ENCODE data around the gene CFL2. TPM values are rescaled to one million over a fixed set of nuclear protein-coding genes. Genes with fewer than 3 reads are reported as not detected.
A peak's percentile ranks its signal among the peaks of the same experiment; 100 is the strongest.

The CFL2 gene
- total RNA-seq, 1 experiment from 2014 or later: 13.9 TPM

DNA sequence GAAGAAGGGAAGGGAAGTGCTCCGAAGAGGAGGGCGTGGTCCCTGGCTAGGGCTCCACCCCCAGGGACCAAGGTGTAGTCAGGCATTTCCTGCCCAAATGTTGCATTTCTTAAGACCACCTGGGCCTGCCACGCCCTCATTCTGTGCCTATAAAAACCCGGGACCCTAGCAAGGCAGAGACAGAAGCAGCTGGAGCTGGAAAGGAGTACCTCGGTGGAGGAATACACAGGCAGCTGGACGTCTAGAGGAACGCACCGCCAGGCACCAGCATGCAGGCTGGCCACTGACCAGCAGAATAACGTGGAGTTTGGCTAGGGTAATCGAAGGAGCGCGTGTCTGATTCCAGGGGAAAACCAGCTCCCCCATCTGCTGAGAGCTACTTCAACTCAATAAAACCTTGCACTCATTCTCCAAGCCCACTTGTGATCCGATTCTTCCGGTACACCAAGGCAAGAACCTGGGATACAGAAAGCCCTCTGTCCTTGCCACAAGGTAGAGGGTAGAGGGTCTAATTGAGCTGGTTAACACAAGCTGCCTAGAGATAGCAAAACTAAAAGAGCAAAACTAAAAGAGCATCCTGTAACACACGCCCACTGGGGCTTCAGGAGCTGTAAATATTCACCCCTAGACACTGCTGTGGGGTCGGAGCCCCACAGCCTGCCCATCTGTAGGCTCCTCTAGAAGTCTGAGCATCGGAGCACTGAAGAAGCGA is 21.0 kb downstream of the CFL2 start:
- Histone ChIP-seq H4K91ac (ENCODE audit: insufficient read length, low read depth, low read length) (no peak overlapping the region), H4K20me1 (ENCODE audit: control insufficient read depth, insufficient read depth, insufficient read length) (no peaks in the 10 kb centered on the region), H3K79me2 (ENCODE audit: insufficient read depth, low read length) (no peaks in the 10 kb centered on the region), H2BK15ac (ENCODE audit: low read depth, low read length) (no peak overlapping the region), H2AFZ (ENCODE audit: low read length) (no peak overlapping the region), H3K4me1 (ENCODE audit: insufficient read depth, low read length) (peaks cover 6% of the 10 kb centered on the region; the same call in 1 of the 2 replicates), H3K23me2 (ENCODE audit: insufficient read length, low read depth, low read length, poor library complexity, severe bottlenecking) (no peaks in the 10 kb centered on the region), H3K18ac (ENCODE audit: insufficient read length, low read depth, low read length) (no peak overlapping the region), H3K4me2 (ENCODE audit: insufficient read depth, insufficient read length, low read length) (peak overlapping the region; percentile 1), H4K8ac (replicated peaks; ENCODE audit: insufficient read length, low read depth, low read length) (no peak overlapping the region), H2BK5ac (ENCODE audit: insufficient read length, low read length) (no peak overlapping the region), H3K79me1 (ENCODE audit: insufficient read depth, low read depth, low read length, poor library complexity, severe bottlenecking) (no peaks in the 10 kb centered on the region), H3T11ph (ENCODE audit: low read length) (no peak overlapping the region), H3K4ac (ENCODE audit: low read depth, low read length) (no peak overlapping the region), H3K23ac (ENCODE audit: insufficient read length, low read depth, low read length) (no peak overlapping the region), H3K9me3 (ENCODE audit: control insufficient read depth, low read depth, low read length) (no peaks in the 10 kb centered on the region), H4K5ac (ENCODE audit: insufficient read length, low read depth, low read length) (no peak overlapping the region), H3K14ac (ENCODE audit: insufficient read depth, low read length) (no peak overlapping the region), H3K27me3 (ENCODE audit: insufficient read depth, low read length) (no peaks in the 10 kb centered on the region), H2BK20ac (ENCODE audit: low read depth, low read length, poor library complexity, severe bottlenecking) (no peak overlapping the region), H3K27ac (ENCODE audit: insufficient read length, low read depth, low read length) (no peak overlapping the region), H2BK120ac (ENCODE audit: low read depth, low read length, poor library complexity, severe bottlenecking) (no peak overlapping the region), H2BK12ac (ENCODE audit: insufficient read length, low read depth, low read length) (no peak overlapping the region), H3K56ac (ENCODE audit: insufficient read length, low read depth, low read length) (no peak overlapping the region), H3K9ac (ENCODE audit: extremely low read depth, insufficient read length, low read length) (no peak overlapping the region), H2AK5ac (ENCODE audit: insufficient read length, low read length) (no peak overlapping the region)
- Mint-ChIP-seq H3K27me3 (ENCODE audit: low read depth) (peaks cover 3% of the 10 kb centered on the region), H3K27ac (peak overlapping the region in 2 of 3 experiments; percentile 36 to 52; a peak in 2 of 7 replicates), H3K4me1 (peaks cover 20% of the 10 kb centered on the region in 2 experiments), H3K36me3 (ENCODE audit: insufficient read depth in 1 of 3, low read depth in 3 of 3) (no peaks in the 10 kb centered on the region; a peak in 1 of 7 replicates), H3K4me3 (peak overlapping the region; percentile 39 to 51; a peak in 3 of 5 replicates), H3K9me3 (no peaks in the 10 kb centered on the region)
- DNase-seq: peak; percentile 94
- TF ChIP-seq, protein P1, sequence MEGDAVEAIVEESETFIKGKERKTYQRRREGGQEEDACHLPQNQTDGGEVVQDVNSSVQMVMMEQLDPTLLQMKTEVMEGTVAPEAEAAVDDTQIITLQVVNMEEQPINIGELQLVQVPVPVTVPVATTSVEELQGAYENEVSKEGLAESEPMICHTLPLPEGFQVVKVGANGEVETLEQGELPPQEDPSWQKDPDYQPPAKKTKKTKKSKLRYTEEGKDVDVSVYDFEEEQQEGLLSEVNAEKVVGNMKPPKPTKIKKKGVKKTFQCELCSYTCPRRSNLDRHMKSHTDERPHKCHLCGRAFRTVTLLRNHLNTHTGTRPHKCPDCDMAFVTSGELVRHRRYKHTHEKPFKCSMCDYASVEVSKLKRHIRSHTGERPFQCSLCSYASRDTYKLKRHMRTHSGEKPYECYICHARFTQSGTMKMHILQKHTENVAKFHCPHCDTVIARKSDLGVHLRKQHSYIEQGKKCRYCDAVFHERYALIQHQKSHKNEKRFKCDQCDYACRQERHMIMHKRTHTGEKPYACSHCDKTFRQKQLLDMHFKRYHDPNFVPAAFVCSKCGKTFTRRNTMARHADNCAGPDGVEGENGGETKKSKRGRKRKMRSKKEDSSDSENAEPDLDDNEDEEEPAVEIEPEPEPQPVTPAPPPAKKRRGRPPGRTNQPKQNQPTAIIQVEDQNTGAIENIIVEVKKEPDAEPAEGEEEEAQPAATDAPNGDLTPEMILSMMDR (conservative IDR thresholded peaks at IDR 0.05): no peak
- no CpG with 5 or more reads among the region's 18 CpGs for WGBS (ENCODE audit: extremely low coverage, insufficient read length, low lambda C conversion rate)

All from H9 (cell line).